Ammon's horn (tissue), 1 donor: ENCODE data around the gene EIF5AL1.
"Not testable (repeated sequence)": the region's sequence is repeated elsewhere in the genome, so short reads cannot be mapped to it uniquely, and the experiment has no call there.

Experiments
- DNase-seq: peaks from one replicate; pipeline ENCODE4 v3.0.0-alpha.2; 2016; ENCODE audit warnings: low spot score

Gene EIF5AL1

DNA sequence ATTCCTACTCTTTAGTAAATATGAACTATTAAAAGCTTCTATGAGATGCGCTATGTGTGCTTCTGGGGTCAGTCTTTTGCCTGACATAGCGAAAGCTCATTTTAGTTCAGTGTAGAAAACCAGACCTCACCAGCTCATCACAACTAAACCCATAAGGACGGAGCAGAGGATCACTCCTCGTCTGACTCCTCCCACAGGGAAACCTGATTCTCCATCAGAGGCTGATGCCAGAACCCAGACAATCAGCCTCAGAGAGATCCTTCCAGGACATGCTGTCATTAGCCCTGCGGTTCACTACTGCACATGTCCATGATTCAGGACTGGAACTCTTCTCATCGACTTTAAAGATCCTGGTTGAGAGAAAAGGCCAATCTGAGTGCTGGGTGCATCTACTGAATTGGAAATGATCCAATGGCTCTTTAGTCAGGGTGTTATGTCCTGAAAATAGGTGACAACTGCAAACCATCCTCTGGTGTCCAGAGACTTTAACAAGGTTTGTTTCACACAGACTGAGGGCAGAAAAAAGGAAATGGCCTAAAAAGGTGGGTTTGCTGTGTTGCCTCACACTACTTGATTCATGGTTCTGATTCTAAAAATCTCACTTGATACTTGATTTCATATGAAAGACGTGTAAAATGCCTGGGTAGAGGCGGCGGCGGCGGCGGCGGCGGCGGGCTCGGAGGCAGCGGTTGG, at the start of gene EIF5AL1:
Gene EIF5AL1 (plus strand): TSS at position 643 of the 693 bp plus-strand sequence. CDS start 117 bp downstream, outside the sequence.
- not testable (repeated sequence) for DNase-seq

DNA sequence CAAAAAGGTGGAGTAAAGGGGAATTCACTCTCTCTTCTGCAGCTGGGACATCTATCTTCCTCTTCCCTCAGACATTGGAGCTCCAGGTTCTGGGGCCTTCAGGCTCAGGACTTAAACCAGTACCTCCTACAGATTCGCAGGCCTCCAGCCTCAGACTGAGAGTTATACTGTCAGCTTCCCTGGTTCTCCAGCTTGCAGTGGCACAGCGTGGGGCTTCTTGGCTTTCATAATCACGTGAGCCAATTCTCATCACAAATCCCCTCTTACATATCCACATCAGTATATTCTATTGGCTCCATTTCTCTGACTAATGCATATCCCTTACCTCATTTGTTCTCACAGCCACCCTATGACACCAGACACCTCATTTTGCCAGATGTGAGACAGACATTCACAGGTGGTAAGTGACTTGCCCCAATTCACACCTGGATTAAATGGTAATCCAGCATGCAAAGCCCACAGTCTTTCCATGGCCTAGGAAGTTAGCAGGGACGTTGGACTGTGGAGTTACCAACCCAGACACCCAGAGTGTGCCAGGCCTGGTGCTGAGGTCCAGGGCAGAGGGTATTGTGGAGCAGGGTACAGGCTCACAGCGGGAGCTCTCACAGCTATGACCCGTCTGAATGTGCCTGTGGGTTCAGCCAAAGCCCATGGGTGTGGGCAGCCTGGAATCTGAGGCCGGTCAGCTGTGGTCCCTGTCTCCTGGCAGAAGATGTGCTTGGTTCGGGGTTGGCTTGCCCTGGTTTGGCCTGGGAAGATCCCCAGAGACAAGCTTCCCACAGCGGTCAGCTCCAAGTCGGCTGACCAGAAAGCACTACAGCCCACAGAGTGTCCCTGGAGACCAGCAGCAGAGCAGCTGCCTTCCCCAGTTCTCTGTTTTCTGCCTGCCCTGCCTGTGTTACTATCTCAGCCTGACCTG, 48.5 kb upstream of the EIF5AL1 start:
- DNase-seq: no peak

DNA sequence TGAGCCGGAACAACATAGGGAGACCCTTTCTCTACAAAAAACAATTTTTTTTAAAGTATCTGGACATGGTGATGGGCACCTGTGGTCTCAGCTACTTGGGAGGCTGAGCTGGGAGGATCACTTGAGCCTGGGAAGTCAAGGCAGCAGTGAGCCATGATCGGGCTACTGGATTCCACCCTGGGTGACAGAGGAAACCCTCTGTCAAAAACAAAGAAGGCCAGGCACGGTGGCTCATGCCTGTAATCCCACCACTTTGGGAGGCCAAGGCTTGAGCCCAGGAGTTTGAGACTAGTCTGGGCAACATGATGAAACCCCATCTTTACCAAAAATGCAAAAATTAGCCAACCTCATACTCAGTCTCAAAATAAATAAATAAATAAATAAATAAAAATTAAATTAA, 47.0 kb upstream of the EIF5AL1 start:
- DNase-seq: no peak

DNA sequence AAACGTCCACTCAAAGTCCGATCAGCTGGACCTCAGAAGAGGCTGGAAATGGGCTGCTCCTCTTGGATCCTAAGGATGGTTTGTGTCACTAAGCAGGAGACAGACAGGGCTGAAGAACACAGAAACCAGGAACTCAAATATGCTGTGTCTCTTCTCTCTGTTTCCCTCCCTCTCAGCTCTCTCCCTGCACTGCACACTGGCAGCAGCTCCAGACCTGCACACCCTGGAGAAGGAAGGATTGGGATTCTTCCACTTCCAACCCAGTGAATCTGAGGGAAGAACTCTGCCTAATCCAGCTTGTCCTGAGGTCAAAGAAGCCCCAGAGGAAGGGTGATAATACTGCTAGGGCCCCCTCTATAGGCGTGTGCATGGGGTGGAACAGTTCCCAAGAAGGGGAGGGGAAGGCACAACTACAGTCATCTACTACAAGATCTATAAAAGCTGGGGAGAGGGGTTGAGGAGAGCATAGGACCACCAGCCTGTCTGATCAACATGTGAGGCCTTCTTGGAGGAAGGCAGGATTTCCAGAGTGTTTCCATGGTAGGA, 44.2 kb upstream of the EIF5AL1 start:
- no peak for DNase-seq

DNA sequence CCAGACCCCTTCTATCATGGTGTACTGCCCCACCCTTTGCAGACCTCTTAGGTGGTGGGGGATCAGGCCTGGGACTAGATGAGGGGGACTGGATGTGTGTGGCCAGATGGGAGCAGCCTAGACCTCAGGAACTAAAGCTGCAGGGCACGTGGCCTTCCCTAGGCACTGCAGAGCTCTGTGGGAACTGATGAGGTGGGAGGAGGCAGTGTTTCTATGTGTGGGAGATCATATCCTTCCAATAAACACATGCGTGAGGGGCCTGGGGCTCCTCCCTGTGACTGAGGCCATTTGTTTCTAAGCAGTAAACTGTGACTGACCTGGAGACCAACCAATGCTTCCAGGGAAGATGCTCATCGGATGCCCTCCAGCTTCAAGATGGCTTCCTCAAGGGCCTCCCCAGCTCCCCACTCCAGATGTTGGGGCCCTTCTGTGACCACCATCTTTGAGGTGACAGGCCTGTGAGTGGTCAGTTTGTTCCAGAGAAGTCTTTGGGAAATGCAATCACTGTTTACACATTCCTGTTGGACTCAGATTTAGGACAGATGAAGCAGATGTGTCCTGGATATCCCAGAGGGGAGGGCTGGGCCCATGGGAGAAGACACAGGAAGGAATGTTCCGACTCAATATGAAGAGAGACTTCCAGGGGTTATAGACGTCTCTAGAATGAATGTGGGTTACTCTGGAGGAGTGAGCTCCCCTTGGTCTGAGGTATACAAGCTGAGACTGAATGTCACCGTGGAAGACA, 43.3 kb upstream of the EIF5AL1 start:
- no peak for DNase-seq

DNA sequence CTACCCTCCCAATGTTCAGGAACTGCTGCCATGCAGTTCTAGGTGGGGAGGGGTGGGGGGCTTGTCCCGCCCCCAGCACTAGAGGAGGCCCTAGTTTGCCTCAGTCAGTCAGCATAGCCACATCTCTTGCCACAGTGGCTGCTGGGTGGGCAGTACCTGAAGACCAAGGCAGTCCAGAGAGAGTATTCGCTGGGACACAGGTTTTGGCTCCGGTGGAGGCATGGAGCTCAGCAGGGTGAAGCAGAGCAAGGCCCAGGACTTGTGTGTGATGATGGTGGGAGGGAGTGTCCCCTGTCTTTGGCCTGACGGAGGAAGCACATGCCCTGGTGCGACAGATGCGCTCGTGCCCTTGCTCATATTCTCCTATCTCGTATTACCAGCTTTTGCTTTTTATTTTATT, 42.2 kb upstream of the EIF5AL1 start:
- DNase-seq: no peak

DNA sequence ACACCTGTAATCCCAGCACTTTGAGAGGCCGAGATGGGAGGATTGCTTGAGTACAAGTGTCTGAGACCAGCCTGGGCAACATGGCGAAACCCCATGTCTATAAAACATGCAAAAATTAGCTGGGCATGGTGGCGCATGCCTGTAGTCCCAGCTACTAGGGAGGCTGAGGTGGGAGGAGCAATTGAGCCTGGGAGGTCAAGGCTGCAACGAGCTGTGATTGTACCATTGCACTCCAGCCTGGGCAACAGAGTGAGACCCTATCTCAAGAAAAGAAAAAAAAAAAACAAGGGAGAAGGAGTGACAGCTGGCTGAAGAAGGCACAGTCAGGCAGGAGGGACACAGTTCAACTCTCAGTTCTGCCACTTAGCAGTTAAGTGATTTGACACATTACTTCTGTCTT, 40.6 kb upstream of the EIF5AL1 start:
- no peak for DNase-seq

DNA sequence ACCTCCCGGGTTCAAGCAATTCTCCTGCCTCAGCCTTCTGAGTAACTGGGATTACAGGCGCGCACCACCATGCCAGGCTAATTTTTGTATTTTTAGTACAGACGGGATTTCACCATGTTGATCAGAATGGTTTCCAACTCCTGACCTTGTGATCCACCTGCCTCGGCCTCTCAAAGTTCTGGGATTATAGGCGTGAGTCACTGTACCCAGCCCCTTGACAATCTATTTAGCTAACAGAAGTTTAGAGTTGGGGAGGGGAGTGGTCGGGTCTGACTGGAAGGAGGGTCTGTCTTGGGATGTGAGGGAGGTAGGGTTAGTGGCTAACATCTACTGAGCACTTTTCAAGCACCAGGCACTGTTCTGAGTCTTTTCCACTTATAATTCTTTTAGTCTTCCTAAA, 39.9 kb upstream of the EIF5AL1 start:
- DNase-seq: no peak

DNA sequence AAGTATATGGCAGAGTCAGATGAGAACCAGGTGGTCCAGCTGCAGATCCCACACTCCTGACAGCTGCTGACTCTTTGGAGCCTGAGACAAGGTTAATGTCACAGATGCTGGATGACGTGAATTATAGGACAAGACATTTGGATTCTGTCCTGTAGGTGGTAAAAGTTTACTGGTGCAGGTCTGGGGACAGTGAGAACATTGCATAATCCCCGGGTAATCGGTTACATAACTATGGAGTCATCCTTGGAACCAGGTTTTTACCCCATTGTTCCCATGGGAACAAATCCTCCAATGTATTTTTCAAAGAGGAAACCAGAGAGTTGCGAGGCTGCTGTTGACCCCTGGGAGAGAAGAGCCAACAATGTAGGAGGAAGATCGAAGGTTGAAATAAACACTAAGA, 39.4 kb upstream of the EIF5AL1 start:
- DNase-seq: peak; percentile 35

DNA sequence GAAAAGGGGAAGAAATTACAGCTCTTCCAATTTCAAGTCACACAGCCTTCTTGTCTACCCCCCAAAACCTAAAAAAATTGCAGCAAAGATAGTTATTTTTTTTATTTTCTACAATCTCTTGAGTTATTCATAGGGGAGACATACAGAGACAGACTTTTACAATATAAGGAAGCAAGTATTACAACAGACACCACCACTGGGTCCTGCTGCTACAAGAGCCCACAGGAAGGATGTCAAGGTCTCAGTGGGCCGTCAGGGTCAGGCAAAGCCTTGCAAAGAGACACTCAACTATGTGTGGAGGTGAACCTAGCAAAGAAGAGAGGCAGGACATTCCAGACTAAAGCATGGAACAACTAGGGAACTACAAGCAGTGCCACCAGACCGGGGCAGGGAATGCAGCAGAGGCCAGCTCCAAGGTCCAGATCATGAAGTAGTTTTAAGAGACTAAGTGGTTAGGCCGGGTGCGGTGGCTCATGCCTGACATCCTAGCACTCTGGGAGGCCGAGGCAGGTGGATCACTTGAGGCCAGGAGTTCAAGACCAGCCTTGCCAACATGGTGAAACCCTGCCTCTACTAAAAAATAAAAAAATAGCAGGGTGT, 38.7 kb upstream of the EIF5AL1 start:
- no peak for DNase-seq

DNA sequence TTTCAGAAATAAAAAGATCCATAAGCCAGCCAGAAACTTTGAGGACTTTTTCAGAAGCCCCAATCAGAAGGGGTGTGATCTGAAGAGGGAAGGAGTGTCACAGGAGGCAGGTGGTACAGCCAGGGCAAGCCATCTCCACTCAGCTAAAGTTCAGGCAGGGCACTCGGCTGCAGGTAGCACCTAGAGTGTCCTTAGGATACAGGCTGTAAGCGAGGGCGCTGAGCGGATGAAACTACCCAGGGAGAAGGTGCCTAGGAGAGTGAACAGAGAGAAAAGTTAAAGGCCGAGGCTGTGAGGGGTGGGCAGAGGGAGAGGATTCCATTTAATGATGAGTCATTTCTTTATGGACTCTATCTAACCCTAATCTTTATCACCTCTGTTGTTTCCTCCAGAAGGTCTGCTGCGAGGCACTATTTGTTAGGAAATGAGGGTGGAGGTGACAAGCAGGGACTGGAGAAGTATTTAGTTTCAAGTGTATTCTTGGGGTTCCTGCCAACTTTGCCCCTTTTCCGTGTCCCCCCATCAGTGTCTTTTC, 37.1 kb upstream of the EIF5AL1 start:
- no peak for DNase-seq

DNA sequence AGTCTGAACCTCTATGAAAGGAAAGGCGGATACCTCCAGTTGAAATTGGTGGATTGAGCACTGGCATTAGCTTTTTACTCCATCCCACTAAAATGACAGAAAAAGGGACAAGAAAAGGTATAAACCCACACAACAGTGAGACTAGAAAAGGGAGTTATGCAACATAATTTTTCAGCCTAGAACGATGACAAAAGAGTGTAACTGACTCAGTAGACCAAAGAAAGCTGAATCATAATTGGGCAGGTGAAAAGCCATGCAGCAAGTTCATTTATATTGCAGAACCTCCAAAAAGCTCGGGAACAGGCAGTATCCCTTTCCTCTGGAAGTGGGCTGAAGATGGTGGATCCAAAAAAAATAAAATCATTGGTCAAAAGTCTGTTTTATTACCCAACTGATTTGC, 36.5 kb upstream of the EIF5AL1 start:
- DNase-seq: no peak

DNA sequence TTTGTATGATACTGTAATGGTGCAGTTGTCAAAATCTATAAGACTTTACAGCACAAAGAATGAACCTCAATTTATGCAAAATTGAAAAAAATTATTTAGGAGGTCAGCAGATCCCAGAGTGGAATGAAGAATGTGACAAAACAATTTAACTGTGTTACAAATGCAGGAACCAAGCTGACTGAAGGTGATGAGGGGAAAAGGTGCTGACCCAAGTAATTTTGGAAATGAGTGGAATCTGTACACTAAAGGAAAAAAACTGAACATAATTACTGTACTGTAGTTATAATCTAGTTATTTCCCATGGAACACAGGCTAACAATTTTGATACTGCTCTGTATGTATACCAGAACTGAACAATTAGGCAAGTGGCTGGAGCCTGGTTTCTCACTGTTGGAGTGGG, 35.7 kb upstream of the EIF5AL1 start:
- no peak for DNase-seq

DNA sequence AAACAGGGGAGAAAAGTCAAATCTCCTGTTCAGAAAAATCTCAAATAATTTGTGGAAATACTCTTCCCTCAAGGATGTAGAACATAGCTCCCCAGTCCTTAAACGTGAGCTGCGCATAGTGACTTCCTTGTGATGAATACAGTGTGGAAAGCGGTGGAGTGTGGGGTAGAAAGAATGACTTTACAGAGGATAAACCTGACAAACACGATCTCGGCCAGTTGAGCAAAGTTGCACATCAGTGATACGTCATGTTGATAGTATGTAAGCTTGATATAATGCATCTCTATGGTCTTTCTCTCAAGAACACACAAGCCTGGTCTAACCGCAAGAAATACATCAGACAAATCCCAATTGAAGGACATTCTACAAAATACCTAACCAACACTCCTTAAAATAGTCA, 34.9 kb upstream of the EIF5AL1 start:
- no peak for DNase-seq

DNA sequence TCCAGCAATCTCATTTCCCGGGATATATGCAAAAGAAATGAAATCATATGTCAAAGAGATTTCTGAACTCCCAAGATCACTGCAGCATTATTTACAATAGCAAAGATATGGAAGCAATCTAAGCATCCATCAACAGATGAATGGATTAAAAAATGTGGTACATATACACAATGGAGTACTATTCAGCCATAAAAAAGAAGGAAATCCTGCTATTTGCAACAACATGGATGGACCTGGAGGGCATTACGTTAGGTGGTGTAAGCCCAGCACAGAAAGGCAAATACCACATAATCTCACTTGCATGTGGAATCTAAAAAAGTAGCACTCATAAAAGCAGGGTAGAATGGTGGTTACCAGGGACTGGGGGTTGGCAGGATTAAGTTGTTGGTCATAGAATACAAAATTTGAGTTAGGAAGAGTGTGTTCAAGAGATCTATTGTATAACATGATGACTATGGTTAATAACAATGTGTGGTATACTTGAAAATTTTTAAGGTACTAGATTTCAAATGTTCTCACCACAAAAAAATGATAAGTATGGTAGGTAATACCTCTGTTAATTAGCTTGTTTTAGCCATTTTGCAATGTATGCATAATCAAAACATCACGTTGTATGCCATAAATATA, 32.9 kb upstream of the EIF5AL1 start:
- no peak for DNase-seq

DNA sequence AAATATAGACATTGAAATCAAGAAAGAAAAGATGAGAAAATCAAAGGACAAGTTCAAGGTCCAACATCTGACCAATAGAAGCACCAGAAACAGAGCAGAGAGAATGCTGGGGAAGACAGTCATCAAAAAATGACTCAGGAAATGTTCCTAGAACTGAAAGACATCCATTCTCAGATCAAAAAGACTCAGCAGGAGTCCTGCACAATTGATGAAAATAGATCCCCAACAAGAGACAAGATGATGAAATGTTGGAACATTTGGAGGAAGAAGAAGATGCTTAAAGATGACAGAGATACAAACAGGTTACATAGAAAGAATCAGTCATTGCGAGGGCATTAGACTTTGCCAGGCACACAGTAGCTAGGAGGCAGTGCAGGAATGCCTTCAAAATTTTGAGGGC, 30.0 kb upstream of the EIF5AL1 start:
- no peak for DNase-seq

DNA sequence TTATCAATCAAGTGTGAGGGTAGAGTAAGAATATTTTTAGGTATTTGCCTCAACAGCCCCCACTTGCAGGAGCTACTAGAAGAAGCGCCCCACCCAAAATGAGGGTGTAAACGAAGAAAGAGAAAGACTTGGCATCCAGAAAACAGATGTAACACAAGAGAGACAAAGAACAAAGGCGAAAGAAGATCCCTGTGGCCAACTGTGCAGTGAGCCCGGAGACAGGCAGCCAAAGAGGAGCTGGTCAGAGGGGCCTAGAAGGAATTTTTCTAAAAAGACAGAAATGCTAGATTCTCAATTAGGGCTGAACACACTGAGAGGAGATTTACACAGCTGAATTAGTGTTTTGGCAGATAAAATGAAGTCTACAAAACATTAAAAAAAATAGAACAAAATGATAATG, 29.6 kb upstream of the EIF5AL1 start:
- DNase-seq: no peak

DNA sequence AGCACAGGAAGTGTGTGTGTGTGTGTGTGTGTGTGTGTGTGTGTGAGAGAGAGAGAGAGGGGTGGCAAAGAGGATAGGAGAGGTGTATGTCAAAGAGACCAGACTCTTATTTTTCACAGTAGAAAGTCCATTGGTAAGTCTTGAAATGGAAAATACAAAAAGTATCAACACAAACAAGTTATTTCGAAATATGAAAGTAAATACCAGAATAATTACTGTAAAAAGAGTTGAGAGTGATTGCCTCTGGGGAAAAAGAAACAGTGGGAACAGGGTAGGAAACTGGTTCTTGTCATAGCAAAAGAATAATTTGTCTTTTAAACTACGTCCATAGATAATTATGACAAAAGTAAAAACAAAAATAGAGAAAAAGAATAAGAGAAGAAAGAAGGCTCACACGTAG, 29.0 kb upstream of the EIF5AL1 start:
- no peak for DNase-seq

DNA sequence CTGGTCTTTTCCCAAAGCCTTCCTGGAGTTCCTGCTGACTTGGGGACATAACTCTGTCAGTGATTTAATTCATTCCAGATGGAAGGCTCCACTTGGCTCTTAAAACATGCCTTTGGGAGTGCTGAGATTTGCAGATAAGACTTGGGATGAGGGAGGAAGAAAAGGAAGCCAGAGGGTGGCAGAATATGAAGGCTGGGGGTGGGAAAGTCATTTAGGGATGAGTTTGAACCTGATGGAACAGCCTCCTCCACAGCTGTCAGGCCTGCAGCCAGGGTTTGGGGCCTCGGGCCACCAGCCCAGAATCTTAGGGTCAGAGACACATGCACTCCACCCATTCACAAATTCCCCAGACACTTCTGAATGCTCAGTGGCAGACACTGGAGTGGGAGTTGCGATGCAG, 28.4 kb upstream of the EIF5AL1 start:
- no peak for DNase-seq

DNA sequence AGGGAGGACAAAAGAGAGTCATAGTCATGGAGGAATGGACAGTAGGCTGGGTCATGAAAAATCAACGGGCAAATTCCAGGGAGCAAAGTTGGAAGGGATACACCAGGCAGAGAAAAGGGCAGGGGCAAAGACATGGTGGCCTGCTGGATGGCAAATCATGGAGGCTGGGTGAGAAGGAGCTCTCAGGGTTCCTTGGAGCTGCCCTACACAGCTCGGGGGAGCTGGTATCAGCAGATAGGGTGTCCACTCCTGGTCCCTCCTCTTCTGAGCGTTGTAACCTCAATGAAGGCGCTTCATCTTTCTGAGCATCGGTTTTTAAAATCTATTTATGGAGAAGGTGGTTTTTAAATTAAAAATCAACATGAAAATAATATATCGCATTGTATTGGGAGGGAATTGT, 27.9 kb upstream of the EIF5AL1 start:
- no peak for DNase-seq
